ENCODE results near the gene MORN1.

- no peak for TF ChIP-seq YY1 (IDR thresholded peaks at IDR 0.05)
- TF ChIP-seq CTCF (IDR thresholded peaks at IDR 0.05; ENCODE audit: low read depth, low read length, missing input control), result no peak
- TF ChIP-seq REST (IDR thresholded peaks at IDR 0.05), result no peak
- no peak for TF ChIP-seq JUND (IDR thresholded peaks at IDR 0.05)
- no peak for TF ChIP-seq ZBTB33 (IDR thresholded peaks at IDR 0.05)
- TF ChIP-seq HNF4A (conservative IDR thresholded peaks at IDR 0.05), result no peak
- no peak for TF ChIP-seq EGR1 (IDR thresholded peaks at IDR 0.05; ENCODE audit: low read depth in 2 of 2)
- TF ChIP-seq FOXA2 (IDR thresholded peaks at IDR 0.05), result no peak
- no peak for TF ChIP-seq RAD21 (IDR thresholded peaks at IDR 0.05)
- TF ChIP-seq TAF1 (conservative IDR thresholded peaks at IDR 0.05), result no peak
Observed at GRCh38 chr1:2425892-2426291, 34.5 kb upstream of the MORN1 start.

All from liver (tissue), 3 donors.